Measurements from ENCODE around the gene C1orf174.

C1orf174 gene

GRCh38 chr1:3900150-3900968 is at the start of gene C1orf174:
C1orf174 (minus strand) TSS chr1:3900272; CDS start chr1:3900186, 86 bp downstream.
- peak; percentile 82 for DNase-seq

- DNase-seq: no peak
These were observed 48.3 kb upstream of the C1orf174 start for GRCh38 chr1:3948344-3948743.

GRCh38 chr1:3945916-3946840 is 46.1 kb upstream of the C1orf174 start:
- no peak for DNase-seq

DNA sequence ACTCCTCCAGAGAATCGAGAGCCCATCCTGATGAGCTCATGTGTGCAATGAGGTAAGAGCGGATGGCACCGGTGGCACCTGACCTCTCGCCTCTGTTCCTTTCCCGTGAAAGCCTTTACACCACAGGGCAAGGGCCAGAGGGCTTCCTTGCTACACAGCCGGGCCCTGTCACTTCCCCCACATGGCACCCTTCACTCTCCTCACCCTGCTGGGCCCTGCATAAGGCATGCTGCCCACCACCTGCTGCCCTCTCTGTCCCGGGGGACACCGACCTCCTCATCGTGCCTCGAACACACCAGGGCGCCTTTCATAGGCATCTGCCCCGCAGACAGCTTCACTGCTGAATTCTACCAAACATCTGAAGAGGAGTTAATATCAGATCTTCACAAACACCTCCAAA is 45.1 kb upstream of the C1orf174 start:
- no peak for DNase-seq

GRCh38 chr1:3944578-3945125 is 44.6 kb upstream of the C1orf174 start:
- no peak for DNase-seq

DNA sequence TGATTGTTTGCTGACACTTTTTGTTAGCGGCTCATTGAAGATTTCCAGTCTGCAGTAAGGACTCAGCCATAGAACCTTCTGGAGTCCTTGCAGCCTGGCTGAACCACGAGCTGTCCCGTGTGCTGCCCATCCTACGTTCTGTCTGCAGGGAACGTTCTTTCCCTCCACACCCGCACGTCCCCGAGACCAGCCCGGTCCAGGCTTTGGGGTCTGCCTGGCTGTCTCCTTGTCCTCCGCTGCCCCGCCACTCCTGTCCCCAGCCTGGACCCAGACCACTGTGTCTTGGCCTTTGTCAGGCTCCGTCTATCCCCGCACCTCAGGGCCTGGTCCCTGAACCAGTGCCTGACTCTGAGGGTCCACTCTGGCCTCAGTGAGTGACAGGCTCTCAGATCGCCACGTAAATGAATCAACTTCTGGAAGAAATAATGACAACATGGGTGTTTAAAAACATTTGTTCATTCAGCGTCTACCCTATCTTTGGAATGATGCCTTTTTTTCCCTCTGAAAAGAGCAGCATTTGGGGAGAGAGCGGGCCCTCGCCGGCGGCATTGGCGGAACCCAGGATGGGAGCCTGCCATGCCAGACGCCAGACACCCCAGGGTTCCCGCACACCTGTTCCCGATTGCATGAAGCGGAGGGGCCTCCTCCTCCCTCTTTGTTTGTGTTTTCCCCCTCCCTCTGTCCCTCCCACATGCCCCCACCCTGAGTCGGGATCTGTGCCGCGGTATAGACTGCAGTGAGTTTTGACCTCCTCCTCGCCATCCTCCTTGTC is 43.9 kb upstream of the C1orf174 start:
- no peak for DNase-seq

DNA sequence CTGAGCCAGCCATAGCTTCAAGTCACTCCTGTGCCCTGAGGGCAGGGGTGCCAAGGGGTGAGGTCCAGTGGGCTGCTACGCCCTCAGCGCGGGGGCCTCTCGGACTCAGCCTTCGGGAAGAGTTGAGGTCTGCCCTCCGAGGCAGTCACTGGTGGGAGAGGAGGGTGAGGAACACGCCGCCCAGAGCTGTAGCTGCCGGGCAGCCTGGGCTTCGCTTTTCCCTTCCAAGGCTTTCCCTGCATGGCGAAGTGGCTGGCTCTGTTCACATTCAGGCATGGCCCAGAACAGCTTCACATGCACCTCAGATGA is 43.0 kb upstream of the C1orf174 start:
- no peak for DNase-seq

DNA sequence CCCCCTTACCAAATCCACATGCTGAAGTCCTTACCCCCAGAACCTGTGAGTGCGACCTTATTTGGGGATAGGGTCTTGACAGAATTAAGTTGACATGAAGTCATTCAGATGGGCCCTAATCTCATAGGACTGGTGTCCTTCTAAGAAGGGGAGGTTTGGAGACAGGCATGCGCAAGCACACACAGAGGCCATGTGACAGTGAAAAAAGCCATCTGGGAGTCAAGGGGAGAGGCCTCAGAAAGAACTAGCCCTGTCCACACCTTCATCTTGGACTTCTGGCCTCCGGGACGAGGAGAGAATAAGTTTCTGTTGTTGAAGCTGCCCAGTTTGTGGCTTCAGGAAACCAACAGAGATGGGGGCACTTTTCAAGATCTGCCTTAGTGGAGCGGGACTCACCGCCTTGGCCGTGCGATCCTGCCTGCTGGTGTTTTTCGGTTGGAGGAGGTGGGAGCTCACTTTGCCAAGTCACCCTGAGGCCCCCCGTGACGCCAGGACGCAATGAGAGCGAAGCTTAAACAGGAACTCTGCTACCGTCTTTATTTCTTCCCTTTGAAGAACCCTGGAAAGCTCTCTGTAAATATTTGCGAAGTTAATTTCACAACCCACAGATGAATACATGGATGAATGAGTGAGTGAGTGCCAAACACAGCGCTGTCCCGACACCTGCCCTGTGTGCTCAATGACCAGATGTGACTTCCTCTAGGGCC is 42.5 kb upstream of the C1orf174 start:
- DNase-seq: peak; percentile 60

DNA sequence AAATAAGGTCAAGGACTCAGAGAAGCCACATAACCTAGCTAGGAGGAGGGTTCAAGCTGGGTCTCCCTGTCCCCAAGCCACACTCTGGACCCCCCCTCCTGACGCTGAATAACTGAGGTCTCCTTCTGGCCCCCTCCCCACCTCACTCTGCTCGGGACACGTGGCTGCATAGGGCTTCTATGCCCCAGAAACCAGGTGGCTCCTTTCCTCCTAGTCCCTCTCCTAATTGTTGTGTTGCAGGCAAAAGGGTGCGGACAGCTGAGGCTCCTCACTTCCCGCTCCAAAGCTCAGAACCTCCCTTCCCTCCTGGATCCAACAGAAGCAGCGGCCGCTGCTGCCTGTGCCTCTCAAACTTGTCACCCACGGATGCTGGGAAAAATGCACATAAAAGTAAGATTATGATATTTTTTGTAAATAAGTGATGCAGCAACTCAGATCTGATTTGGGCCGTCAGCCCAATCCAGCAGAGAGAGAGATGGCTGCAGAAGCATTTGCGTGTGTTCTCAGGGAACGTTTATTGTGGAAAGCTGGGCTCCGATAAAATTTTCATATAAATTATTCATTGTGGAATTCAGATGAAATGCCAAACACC is 40.8 kb upstream of the C1orf174 start:
- DNase-seq: no peak

DNA sequence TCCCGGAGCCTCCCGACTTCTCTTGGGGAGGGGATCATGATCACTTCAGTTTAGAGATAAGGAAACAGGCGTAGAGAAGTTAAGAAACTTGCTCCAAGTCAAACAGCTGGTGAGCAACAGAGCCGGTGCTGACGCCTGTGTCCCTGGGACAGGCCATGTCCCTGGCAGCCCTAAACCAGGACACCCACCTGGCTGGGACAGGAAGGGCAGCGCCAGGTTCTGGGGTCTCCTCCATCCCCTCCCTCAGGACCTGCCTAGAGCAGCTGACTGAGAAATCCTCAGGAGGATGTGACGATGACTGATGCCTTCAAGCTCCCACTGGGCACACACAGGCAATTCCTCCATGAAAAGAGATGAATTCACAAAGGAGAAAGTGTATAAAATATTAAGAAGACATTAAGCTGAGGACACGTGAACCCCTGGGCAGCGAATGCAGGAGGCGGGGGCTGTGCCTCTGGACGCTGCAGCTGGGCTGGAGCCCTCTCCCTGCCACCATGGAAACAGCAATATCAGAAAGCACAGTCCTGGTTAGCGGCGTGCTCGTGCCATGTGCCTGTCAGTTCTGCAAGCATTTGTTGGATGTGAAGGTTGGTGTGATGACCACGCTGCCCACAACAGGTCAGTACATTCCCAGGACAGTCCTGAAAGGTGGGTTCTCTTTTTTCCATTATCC is 40.1 kb upstream of the C1orf174 start:
- DNase-seq: no peak

DNA sequence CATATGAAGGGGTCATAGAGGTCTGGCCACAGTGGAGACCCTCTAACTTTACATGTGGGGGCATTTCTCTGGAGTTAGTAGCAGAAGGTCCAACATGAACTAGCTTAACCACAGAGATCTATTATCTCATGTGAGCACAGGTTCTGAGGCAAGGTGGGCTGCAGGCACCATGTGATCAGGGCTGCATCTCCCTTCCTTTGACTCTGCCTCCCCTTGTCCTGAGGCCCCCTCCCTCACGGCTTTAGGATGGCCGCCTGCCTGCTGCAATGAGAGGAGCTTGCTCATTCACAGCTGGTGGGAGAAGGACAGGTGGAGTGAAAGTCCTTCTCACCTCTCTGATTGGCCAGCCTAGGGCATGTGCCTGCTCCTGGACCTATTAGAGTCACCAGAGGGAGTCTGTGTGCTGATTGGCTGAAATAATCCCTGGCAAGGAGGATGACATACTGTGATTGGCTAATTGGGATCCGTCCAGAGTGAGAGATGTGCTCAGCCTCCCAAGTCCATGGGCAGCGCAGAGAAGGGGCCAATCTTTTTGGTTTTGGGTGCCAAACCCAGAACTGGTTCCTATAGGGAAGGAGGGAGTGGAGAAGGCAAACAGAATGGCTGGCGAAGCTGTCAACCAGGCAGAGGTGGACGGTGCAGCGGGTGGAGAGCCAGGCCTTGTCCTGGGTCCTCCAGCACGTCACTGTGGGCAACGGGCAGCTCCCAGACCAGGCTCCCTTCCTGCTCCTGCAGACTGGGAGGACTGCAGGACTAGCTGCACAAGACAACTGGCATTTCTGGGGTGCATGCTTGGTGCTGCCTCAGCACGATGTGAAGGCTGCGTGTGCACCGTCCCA is 39.4 kb upstream of the C1orf174 start:
- DNase-seq: no peak

DNA sequence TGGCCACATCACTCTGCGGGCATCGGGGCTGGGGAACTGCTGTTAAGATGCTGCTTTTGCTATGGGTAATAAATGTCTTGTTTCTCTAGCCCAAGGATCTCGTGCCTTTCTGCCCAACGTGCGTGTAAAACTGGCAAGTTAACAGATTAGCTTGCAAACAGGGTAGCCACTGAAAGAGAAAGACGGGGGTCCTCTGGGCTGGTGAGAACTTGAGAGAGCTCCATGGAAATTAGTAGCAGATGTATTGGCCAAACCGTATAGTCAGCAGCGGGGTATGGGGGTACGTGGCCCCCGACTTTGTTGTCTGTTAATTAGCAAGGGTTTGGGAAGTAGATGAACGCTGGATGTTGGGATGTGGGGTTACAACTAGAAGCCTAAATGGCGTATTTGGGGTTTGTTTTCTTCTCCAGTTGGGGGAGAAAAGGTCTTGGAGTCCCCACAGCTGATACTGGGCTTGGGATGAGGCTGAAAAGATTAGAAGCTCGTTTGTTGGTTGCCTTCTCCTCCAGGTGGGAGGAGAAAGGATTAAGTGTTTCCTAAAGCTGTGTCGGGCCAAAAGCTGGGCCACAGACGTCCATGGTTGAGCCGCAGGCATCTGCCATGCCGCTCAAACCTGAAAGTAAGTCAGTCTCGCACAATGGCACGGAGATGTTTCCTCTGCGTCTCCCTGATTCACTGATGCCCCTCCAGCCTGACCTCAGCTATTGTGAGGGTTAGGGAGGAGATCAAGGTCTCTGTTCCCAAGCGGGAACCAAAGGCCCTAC is 32.3 kb upstream of the C1orf174 start:
- no peak for DNase-seq

DNA sequence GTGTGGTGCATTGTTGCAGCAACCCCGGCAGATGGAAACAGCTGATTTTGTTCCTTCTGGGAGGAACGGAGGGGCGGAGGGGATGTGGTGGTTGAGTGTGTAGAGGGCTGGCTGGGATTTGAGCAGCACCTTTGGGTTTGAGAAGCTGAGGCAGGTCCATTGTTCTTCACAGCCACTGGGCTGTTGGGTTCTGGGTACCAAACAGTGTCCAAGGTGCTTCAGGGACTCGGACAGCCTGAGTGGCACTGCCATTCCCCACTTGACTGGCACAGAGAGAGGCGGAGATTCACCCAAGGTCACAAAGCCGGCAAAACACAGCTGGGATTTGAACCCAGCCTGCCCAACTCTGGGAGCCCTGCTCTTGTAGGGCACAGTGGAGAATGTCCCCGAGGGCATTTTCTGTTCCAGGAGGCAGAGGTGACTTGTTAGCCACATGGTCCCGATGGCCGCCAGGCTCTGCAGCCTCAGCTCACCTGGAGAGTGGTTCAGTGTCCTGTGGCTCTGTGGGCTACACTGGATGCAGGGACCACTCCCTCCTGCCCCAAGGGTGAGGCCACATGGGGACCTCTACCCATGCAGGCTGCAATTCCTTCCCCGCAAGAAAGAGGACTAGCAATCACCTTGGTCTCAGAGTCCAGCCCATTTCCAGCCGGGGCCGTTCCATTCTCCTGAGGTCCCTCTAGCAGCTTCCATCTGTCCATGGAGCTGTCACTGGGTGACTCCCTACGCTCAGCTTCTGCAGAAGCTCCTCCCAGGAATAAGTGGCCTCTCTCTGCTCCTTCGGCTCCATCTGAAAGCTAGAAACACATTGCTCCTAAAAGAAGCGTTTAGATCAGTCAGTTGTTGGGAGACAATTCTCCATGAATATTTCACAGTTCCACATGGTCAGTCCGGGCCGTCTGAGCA is 31.2 kb upstream of the C1orf174 start:
- DNase-seq: no peak

DNA sequence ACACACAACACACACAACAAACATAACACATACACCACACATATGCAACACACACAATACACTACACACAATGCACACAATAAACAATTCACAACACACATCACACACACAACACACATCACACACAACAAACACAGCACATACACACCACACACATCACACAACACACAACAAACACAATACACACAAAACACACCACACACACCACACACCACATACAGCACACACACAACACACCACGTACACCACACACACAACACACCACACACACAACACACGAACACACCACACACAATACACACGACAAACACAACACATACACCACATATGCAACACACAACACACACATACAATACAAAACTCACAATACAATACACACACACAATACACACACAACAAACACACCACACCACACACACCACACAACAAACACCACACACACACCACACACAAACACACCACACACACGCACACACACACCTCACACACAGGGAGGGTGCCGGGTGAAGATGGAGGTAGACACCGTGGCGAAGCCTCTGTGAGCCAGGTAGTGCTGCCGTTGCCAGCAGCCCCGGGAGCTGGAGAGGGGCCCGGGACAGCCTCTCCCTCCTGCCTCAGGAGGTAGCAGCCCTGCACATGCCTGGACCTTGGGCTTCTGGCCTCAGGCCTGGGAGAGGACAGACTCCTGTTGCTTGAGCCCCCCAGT is 30.4 kb upstream of the C1orf174 start:
- DNase-seq: no peak

DNA sequence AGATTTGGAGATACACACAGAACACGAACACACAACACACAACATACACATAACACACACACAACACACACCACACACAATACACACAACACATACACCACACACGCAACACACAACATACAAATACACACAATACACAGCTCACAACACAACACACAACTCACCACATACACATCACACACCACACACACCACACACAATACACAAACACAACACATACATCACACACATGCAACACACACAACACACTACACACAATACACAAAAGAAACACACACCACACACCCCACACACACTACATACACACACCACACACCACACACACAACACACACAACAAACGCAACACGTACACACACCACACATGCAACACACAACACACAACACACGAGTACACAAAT is 29.1 kb upstream of the C1orf174 start:
- no peak for DNase-seq

DNA sequence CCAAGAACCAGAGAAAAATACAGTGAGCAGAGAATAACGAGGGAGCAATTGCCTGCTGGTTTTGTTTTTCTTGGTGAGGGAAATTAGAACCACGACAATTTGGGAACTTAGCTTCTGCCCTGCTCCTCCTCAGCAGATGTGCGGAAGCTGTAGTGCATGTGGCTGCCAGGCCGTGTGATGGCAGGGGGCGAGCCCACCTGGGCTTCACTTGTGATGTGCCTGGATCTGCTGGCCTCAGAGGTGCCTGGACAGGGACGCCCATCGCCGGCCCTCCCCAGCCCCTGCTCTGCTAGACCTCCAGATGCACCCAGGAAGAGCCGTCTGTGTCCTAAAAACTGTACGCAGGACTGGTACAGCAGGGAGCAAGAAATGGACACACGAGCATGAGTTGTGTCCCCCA is 28.5 kb upstream of the C1orf174 start:
- no peak for DNase-seq

DNA sequence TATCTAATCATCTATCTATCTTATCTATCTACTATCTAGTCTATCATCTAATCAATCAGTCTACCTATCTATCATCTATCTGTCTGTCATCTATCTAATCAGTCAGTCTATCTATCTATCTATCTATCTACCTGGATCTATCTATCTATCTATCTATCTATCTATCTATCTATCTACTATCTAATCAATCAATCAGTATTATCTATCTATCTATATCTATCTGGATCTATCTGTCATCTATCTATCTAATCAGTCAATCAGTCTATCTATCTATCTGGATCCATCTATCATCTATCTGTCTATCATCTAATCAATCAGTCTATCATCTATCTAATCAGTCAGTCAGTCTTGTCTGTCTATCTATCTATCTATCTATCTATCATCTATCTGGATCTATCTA is 26.9 kb upstream of the C1orf174 start:
- DNase-seq: no peak

GRCh38 chr1:3925762-3926161 is 25.7 kb upstream of the C1orf174 start:
- no peak for DNase-seq

All from NCI-H774 (cell line).